Ovary (tissue), 3 donors: ENCODE measurements around the gene INSYN2A.

ENCODE experiments used
- EP300 ChIP-seq: sonication (generic); formaldehyde crosslinking; IDR thresholded peaks from one replicate; pipeline ENCODE4 v1.6.1; 2017; ENCODE audit warnings: antibody characterized with exemption
- POLR2A ChIP-seq: fragments of 450-650 bp; IDR thresholded peaks from one replicate; pipeline ENCODE4 v1.6.1; 2017; ENCODE audit warnings: antibody characterized with exemption, mild to moderate bottlenecking, moderate library complexity
- TF ChIP-seq, protein P1 (sequence below), 3 donors: fragments of 450-650 bp in 2 of 3; fragments of 200-600 bp in 1 of 3; IDR thresholded peaks; one replicate each; pipeline versions ENCODE4 v1.5.1 to v1.8.0; 2016 to 2022; ENCODE audit warnings: antibody characterized with exemption in 3 of 3, mild to moderate bottlenecking in 1 of 3
- donor health status: DM: no; HTN: no; CAD: no.

- TF ChIP-seq POLR2A (no peak), EP300 (no peak)
- TF ChIP-seq, protein P1, sequence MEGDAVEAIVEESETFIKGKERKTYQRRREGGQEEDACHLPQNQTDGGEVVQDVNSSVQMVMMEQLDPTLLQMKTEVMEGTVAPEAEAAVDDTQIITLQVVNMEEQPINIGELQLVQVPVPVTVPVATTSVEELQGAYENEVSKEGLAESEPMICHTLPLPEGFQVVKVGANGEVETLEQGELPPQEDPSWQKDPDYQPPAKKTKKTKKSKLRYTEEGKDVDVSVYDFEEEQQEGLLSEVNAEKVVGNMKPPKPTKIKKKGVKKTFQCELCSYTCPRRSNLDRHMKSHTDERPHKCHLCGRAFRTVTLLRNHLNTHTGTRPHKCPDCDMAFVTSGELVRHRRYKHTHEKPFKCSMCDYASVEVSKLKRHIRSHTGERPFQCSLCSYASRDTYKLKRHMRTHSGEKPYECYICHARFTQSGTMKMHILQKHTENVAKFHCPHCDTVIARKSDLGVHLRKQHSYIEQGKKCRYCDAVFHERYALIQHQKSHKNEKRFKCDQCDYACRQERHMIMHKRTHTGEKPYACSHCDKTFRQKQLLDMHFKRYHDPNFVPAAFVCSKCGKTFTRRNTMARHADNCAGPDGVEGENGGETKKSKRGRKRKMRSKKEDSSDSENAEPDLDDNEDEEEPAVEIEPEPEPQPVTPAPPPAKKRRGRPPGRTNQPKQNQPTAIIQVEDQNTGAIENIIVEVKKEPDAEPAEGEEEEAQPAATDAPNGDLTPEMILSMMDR (IDR thresholded peaks at IDR 0.05) = no peak
Observed at GRCh38 chr10:127175357-127176110, 20.9 kb downstream of the INSYN2A start.
